ENCODE measurements around the gene ATP8B4. TPM values are rescaled to one million over a fixed set of nuclear protein-coding genes. Genes with fewer than 3 reads are reported as not detected.
A peak's percentile ranks its signal among the peaks of the same experiment; 100 is the strongest.
"Not testable (repeated sequence)": the region's sequence is repeated elsewhere in the genome, so short reads cannot be mapped to it uniquely, and the experiment has no call there.

ATP8B4 gene
- total RNA-seq, 1 donor from 2014 or later = 9.0 TPM

- Histone ChIP-seq H3K4me1 (no peaks in the 10 kb centered on the region), H3K36me3 (no peaks in the 10 kb centered on the region), H3K27me3 (ENCODE audit: low read depth) (no peaks in the 10 kb centered on the region), H3K9me3 (no peaks in the 10 kb centered on the region), H3K27ac (no peak overlapping the region), H3K4me3 (no peak overlapping the region)
- ATAC-seq (peak in 1 of 2 donors; percentile 51), DNase-seq (no peak)
- intact Hi-C loops (cut with DNase I) = no loop called here
- no peak for TF ChIP-seq CTCF (IDR thresholded peaks at IDR 0.05)
Measured at GRCh38 chr15:50163719-50164410, 44.8 kb upstream of the ATP8B4 start.

- Histone ChIP-seq H3K9me3 (no peaks in the 10 kb centered on the region), H3K36me3 (no peaks in the 10 kb centered on the region), H3K4me1 (no peaks in the 10 kb centered on the region), H3K27me3 (ENCODE audit: low read depth) (no peaks in the 10 kb centered on the region), H3K27ac (no peak overlapping the region), H3K4me3 (no peak overlapping the region)
- no peak for TF ChIP-seq CTCF (IDR thresholded peaks at IDR 0.05)
- DNase-seq (no peak), ATAC-seq (no peak)
- intact Hi-C loops (cut with DNase I) = no loop called here
Measured at GRCh38 chr15:50162969-50163718, 44.1 kb upstream of the ATP8B4 start.

- H3K9me3 ChIP-seq; DNase-seq; H3K4me3 ChIP-seq; H3K36me3 ChIP-seq; ATAC-seq; intact Hi-C loops (cut with DNase I); H3K27me3 ChIP-seq (ENCODE audit: low read depth); H3K4me1 ChIP-seq; H3K27ac ChIP-seq: not testable (repeated sequence)
Measured at GRCh38 chr15:50158236-50158635, 39.2 kb upstream of the ATP8B4 start.

- intact Hi-C loops (cut with DNase I) = no loop called here
- Histone ChIP-seq H3K36me3 (no peaks in the 10 kb centered on the region), H3K4me3 (no peak overlapping the region), H3K27ac (no peak overlapping the region), H3K27me3 (ENCODE audit: low read depth) (no peaks in the 10 kb centered on the region), H3K4me1 (no peaks in the 10 kb centered on the region), H3K9me3 (no peaks in the 10 kb centered on the region)
- DNase-seq = no peak
- TF ChIP-seq CTCF (IDR thresholded peaks at IDR 0.05) = no peak
- ATAC-seq = no peak
Measured at GRCh38 chr15:50151476-50151875, 32.4 kb upstream of the ATP8B4 start.

GRCh38 chr15:50150851-50151250, 31.8 kb upstream of the ATP8B4 start:
- TF ChIP-seq CTCF (IDR thresholded peaks at IDR 0.05) = no peak

GRCh38 chr15:50150349-50150748, 31.3 kb upstream of the ATP8B4 start:
- no peak for TF ChIP-seq CTCF (IDR thresholded peaks at IDR 0.05)

More at GRCh38 chr15:50150851-50151250, 31.8 kb upstream of the ATP8B4 start:
- no peak for ATAC-seq
- H3K27ac ChIP-seq = no peak overlapping the region
- H3K36me3 ChIP-seq = no peaks in the 10 kb centered on the region
- H3K4me1 ChIP-seq = no peaks in the 10 kb centered on the region
- no peak overlapping the region for H3K4me3 ChIP-seq
- intact Hi-C loops (cut with DNase I) = no loop called here
- no peaks in the 10 kb centered on the region for H3K9me3 ChIP-seq
- H3K27me3 ChIP-seq (ENCODE audit: low read depth) = no peaks in the 10 kb centered on the region
- DNase-seq = no peak

More at GRCh38 chr15:50150349-50150748, 31.3 kb upstream of the ATP8B4 start:
- Histone ChIP-seq H3K4me1 (no peaks in the 10 kb centered on the region), H3K36me3 (no peaks in the 10 kb centered on the region), H3K4me3 (no peak overlapping the region), H3K27me3 (ENCODE audit: low read depth) (no peaks in the 10 kb centered on the region), H3K9me3 (no peaks in the 10 kb centered on the region), H3K27ac (no peak overlapping the region)
- intact Hi-C loops (cut with DNase I) = no loop called here
- DNase-seq (no peak), ATAC-seq (no peak)

All from lower lobe of right lung (tissue), 2 donors.